ENCODE measurements around the gene KRT72.
A peak's percentile ranks its signal among the peaks of the same experiment; 100 is the strongest.

KRT72 gene

DNA sequence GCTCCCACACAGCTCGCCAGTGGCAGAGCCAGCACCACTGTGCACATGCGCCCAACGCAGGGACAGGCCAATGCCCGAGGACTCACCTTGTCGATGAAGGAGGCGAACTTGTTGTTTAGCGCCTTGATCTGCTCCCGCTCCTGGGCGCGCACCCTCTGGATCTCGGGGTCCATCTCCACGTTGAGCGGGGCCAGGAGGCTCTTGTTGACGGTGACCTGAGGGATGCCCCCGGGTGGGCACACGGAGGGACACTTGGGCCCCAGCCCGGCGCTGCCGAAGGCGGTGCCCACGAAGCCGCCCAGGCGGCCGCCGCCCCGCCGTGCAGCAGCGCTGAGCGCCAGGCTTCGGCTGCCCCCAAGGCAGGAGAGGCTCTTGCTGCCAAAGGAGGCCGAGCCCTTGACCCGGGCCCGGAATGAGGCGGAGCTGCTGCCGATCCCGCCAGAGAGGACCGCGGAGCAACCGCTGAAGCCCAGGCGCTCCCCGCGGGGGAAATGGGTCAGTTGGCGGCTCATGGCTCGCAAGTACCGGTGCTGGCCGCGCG, at the start of gene KRT72:
TSS of gene KRT72 (minus strand) at position 523 of the 541 bp plus-strand sequence. CDS start at position 512, 11 bp downstream.
- no peak for DNase-seq

DNA sequence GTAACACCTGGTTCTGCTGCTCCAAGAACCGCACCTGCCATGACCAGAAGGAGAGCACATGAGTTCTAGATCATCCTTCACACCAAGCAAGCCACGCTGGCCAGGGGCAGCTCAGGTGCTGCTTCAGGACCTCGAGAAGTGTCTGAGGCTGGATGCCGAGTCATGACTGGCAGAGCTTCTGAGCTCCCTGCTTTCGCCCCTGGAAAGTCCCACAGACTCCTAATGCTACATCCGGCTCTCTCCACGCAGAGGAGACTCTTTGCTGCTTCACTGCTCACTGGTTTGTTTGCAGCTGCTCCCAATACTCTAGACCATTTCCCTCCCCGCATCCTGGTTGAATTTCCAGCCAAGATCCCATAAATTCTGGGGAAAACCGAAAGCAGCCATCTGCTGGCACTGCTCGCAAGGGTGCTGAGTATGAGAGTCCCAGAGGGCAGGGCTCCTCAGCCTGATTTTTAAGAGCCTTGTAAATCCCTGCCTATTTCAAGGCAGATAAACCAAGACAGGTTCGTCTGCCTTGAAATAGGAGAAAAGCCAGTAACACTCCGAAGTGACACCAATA, 49.3 kb upstream of the KRT72 start:
- no peak for DNase-seq

DNA sequence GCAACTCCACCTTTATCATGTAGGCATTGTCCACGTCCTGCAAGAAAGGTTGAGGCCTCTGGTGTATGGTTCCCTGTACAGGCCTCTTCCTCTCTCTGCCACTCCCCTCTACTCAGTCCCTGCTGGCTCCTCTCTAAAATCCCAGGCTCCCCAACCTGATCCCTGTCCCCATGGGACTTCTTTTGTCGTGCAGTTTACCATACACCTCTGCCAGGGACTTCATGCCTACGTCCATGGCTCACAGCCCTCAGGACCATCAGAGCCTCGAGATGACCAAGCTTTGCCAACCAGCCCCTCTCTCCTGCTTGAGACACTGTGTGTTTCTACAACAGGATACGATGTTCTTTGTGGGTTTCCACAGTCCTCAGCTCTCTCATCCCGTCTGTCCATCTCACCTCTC, 47.8 kb upstream of the KRT72 start:
- DNase-seq, result no peak

DNA sequence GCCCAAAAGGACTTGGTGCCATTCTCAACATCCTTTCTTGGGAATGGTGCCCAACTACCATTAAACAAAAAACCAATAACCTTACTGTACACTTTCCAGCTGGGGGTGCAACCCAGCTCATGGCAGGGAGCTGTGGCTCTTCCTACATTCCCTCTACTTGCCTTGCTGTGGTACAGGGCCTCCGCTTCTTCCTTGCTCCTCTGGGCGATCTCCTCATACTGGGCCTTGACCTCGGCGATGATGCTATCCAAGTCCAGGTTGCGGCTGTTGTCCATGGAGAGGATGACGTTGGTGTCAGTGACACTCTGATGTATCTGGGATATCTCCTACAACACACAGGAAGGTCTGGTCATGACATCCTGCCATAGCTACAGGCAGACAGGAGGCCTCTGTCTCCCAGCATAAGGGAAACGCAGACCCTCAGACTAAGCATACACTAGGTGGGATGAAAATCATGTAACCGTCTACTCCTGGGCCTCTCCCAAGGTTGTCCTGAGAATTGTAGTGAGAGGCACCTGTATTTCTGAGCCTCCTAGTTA, 46.8 kb upstream of the KRT72 start:
- DNase-seq, result no peak

DNA sequence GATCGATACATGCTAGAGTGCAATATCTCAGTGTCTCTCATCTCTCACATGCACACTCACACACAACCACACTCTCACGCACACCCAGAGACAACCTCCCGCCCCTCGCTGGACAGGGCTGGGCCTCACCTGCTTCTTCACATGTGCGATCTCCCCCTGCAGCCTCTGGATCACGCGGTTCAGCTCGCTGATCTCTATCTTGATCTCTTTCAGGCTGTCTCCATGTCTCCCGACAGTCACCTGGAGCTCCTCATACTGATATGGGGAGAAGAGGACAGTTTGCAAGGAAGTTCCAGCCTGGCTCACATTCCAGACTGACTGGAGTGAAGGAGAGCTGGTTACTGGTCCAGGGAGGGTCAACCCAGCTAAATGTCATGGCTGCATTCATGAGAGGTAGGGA, 46.3 kb upstream of the KRT72 start:
- DNase-seq, result no peak

DNA sequence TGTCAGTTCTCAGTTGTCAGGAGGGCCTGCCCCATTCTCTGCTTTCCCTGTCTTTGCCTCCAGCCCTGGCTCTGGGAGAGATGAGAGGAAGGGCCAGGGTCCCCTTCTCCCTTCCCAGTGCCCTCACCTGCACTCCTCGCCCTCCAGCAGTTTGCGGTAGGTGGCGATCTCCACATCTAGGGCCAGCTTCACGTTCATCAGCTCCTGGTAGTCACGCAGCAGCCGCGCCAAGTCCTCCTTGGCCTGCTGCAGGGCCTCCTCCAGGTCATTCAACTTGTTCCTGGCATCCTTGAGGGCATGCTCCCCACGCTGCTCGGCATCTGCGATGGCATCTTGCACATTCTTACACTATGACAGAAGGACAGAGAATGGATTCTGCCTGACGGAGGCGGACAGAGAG, 45.4 kb upstream of the KRT72 start:
- no peak for DNase-seq

DNA sequence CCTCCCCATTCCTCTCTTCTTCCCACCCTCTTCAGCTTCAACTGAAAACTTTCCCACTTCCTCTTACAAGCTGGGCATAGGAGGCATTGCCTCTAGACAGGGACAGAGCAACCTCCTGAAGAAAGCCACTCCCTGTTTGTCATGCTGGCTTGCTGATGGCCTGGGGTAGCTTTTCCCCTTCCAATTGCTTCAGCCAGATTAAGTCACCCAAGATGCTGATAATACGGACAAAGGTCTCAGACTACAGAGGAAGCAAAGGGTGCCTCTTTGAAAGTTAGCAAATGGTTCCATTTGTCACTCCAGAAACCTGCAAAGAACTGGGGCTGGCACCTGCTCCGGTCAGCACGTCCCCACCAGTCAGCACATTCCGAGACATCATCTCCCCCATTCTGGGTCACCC, 44.7 kb upstream of the KRT72 start:
- DNase-seq, result no peak

DNA sequence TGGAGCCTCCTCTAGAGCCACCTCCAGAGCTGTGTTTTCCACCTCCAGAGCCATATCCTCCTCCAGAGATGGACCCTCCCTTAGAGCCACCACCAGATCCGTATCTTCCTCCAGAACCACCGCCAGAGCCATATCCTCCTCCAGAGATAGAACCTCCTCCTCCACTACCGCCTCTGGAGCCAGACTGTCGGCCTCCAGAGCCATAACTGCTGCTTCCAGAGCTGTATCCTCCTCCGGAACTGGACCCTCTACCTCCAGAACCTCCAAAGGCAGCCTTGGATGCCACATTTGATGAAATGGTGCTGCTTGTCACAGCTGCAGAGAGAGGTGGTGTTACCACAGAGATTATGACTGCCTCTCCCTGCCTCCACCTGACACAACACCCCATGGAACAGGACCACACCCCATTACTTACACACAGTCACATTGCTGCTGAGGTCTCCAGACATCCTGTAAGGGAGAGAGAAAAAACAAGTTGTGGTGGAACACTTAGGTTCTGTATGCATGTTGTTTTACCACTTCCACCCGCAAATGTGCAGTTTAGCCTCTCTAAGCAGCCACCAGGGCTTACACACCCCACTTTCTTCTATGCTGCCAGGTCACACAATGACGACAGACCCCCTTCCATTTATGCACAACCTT, 44.0 kb upstream of the KRT72 start:
- DNase-seq, result no peak

DNA sequence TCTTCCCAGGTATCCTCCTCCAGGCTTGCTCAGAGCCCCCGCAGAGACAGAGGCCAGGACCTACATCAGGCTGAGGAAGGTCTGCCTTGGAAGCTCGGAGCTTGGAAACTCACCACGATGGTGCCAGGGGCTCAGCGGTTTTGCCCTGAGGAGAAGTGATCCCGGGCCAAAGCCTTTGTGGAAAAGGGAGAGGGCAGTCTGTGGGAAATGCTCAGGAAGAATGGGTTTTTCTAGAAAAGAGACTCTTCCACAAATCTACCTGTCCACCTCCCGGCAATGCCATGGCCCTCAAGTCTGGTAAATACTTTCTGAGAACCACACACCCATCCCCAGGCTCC, 42.8 kb upstream of the KRT72 start:
- no peak for DNase-seq

DNA sequence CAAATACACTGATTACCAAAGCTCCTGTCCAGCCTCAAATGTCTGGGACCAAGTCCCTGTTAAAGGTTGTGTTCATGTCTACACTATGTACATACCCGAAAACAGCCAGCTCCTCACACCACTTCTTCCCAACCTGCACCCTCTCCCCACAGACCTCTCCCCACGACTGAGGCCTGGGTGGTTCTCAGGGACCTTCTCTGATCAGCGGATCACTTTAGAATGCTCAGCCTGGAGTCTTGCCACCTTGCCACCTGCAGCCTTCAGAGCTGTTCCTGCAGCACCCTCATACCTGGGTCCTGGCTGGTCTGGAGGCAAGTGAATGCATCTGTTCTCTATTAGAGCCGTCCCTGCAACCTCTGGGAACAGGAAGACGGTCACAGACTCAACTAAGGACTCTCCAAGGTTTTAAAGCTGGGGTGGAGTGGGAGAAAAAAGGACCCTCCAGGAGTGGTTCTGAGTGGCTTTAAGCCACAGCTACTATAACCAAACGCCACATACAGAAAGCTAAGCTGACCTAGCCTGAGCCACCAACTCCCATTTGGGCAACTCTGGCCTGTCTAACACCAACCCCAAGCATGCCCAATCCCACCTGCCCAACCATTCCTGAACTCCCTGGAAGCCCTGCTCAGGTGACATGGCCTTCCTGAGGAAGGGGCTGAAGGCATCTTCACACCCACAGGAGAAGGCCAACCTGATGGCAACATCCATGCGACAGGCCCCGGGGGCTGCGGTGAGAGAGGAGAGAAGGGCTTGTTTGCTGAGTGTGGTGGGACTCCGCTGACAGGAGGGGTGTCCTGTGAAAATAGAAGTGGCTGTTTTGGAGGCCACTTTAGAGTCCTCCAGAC, 42.2 kb upstream of the KRT72 start:
- DNase-seq, result no peak

DNA sequence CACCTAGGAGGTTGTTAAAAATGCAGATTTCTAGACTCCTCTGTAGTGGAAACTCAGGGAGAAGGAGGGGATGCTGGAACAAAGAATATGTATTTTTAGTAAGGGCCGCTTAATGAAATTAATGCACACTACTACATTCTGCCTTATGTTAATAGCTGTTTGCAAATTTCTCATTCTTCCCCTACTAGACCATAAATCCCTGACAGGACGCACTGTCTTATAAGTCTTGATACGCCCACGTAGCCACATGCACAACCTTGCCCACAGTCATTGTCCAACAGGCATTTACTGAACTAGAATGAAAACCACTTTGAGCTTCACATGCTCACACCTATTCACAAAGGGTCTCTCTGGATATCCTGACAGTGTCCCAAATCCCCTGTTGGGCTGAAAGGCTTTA, 40.2 kb upstream of the KRT72 start:
- no peak for DNase-seq

DNA sequence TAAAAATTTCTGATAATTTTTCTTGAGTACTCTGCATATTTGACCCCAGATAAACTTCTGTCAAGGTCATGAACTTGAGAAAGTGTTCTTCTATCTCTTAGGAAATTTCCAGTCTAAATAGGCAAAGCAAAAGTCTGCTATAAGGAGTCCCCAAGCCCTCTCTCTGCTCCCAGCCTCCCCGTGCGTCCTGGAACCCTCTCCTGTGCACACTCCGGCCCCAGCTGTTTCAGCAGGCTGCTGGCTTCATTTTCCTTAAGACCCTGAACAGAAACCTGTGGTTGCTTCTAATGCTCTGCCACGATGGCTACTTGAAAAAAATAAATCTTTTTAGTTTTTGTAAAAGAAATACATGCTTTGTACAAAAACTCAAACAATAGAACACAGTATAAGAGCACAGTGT, 36.0 kb upstream of the KRT72 start:
- no peak for DNase-seq

DNA sequence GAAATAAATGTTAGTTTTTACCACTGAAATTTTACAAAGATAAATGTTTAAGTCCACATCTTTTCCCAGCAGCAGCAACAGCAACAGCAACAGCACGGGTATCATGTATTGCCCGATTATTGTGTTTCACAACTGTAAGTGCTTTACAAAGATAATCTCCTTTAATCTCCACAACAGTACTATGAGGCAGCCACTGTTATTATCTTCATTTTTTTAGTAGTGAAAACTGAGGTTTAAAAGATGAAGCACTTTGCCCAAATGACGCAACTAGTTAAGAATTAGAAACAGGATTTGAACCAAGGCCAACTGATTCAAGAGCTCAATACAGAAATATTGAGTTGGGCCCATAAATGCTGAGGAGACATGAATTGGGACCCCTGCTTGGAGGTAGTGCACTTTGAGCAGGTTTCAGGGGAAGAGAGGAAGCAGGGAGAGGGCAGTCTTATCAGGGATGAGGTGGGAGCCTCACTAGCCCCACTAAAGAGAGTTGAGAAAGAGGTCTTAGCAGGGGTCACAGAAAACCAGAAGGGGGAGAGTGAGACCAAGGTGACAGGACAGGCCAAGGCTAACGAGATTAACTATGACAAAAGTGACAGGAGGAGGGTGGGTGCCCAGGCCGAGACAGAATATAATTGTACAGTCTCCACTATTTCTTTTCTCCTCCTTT, 35.5 kb upstream of the KRT72 start:
- DNase-seq, result no peak

DNA sequence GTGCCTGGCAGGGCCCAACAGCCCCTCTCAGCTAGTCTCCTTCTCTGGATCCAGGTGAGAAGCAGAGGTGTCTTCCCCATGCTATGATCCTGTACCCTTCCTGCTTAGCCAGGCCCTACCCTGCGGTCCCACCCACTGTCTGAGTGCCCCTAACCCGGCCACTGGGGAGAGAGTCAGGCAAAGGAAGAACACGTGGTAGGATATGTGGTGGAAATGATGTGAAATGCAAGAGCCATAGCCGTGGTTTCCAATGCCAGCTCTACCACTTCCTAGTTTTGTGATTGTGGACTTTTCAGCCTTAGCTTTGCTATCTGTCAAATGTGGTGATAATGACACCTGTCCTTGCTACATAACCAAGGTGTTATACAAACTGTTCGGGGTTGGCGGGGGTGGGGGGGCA, 34.9 kb upstream of the KRT72 start:
- DNase-seq, result no peak

DNA sequence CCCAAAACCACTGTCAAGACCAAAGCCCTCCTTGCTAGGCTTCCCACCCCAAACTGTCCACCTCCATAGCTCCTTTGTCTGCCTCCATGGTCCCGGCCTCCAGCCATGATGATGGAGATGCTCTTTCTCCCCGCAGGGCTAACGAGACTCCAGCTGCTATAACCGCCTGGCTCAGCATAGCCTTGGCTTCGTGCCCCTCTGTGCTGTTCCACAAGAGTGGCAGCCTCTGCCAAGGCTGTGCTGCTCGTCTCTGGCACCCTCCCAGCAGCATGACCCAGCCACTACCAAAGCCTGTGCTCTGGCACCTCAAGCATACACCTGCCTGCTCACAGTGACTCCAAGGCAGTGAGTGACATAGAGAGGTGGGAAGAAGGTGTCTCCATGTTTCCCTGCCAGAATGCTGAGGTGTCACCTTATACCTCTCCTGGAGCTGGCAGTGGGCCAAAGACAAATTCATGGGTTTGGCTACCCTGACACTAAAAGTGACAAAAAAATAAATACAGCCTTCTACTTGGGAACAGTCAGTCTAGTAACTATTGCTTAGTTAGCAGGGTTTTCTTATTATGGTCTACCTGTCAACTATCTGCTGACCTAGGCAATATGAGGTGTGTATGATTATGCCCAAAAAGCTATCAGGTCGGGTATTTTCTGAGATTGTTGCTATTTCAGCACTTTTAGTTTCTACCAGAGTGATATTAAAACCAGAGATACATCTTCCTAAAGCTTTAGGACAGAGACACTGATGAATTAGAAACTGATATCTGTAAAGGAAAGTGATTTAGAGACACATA, 33.2 kb upstream of the KRT72 start:
- peak; percentile 52 for DNase-seq

DNA sequence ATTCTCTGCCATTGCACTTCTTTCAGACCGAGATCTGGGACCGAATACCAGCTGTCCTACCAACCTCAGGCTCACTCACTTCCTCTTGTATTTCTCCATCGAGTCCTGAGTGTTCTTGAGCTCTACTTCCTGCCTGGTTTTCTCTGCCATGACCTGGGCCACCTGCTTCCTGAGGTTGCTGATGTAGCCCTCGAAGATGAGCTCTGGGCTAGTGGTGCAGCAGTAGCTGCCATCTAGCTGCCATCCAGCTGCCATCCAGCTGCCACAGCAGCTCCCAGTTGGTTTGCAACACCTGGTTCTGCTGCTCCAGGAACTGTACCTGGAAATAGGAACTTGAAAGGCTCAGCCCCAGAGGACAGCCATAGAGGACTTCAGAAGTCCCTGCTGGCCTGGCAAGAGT, 32.1 kb upstream of the KRT72 start:
- no peak for DNase-seq

DNA sequence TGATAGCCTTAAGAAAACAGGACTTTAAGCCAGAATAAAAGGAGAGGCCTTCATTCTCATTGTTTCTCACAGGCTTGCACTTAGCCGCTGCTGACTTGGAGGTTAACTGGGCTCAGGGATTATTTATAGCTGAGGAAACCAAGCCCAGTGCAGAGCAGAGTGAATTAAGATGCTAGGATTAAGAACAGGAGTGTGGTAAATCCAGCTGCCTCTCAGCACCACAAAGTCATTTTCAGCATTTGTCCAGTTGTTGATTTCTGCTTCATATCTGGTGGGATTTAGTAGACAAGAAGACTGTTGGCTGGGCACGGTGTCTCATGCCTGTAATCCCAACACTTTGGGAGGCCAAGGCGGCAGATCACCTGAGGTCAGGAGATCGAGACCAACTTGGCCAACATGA, 31.4 kb upstream of the KRT72 start:
- DNase-seq, result no peak

DNA sequence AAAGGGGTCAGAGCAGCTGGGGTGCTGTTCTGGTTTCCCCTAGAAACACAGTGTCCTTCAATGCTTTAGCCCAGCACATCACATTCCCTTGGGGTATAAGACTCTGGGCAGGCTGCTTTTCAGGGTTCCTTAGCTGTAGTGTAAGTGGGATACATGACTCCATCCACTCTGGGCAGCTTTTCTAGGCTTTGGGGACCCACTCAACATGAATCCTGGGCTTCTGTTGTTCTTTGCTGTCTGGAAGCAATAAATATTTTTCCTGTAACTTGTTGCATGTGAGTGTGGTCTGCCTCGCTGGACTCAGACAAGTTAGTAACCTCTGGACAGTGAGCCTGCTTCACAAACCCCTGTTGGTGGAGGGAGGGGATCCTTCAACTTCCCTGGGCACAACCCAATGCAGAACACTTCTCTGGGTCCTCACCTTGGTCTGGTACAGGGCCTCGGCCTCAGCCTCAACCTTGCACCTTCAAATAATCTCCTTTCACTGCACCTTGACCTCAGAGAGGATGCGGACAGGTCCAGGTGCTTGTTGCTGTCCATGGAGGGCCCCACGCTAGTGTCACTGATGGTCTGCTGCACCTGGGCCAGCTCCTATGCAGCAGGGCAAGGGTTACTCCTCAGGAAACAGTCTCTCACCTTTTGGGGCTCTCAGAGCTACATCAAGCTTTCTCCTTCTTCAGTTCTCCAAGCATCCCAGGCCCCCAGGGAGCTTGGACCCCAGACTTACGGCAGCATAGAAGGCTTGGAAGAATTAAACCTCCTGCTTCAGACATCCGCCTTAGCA, 30.6 kb upstream of the KRT72 start:
- no peak for DNase-seq

DNA sequence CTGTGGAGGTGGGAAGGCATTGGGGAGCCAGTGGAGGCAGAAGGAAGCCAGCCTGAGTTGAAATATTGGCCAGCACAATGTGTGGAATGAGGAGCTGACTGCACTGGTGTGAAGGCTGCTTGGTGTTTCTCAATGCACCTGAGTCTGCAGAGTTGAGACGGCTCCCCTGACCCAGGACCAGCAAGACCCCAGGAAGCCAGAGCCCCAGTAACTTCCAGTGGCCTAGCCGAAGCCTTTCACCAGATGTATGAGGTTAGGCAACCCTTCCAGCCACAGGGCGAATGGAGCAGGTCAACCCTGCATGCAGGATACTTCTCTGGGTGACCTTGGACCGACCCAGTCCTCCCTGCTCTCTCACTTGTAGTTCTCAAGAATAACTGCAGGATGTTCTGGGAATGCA, 30.0 kb upstream of the KRT72 start:
- no peak for DNase-seq

DNA sequence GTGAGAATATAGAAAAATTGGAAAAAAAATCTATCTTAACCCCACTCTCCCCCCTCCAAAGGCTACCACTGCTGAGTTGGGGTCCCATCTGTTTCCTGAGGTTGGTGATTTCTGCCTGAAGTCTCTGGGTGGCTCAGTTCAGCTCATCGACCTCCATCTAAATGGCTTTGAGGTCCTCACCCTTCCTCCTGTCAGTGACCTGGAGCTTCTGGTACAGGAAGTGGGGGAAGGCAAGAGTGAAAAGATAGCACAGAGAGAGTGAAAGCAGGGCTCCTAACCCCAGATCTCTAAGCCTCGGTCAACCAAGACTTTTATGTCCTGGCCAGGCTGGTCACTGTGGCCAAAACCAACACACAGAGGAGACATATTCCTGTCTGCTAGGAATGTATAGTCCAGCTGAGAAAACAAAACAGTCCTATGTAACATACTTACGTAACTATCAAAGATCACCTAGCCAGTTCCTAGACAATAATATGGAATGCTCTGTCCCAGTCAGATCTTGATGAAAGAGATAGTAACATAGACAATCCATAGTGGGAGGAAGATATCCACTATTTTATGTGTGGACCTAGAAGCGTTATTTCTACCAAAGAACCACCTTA, 29.4 kb upstream of the KRT72 start:
- no peak for DNase-seq

DNA sequence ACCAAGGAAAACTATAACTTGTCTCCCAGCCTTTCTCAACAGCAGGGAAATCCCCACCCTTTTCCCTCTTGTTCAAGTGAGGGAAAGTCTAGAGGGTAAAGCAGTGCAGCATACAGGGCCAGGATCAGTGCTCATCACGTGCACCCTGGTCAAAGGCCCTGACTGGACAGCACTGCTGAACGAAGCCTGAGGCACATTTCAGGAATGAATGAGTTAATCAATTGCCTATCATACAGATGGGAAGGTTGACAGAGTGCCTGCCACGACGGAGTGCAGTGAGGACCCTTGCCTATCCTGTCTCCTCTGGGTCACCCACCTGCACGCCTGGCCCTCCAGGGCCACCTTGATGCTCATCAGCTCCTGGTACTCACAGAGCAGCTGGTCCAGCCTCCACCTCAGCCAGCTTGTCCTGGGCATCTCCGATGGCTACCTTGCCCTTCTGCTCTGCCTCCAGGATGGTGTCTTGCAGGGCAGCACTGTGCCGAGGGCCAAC, 28.8 kb upstream of the KRT72 start:
- DNase-seq, result no peak
